ENCODE results near the gene ABCA1.

- TF ChIP-seq THRA (CRISPR knock-in tag; IDR thresholded peaks at IDR 0.05; ENCODE audit: borderline replicate concordance) (no peak), NR3C1 (CRISPR knock-in tag; IDR thresholded peaks at IDR 0.05) (no peak), STAT6 (CRISPR knock-in tag; IDR thresholded peaks at IDR 0.05; ENCODE audit: borderline replicate concordance) (no peak), ZNF3 (CRISPR knock-in tag; IDR thresholded peaks at IDR 0.05) (no peak)
These were observed 125.8 kb downstream of the ABCA1 start for GRCh38 chr9:104802110-104802509.
